Dermis microvascular lymphatic vessel endothelial cell (primary cell): Measurements from ENCODE around the gene RALGAPA1. TPM values are rescaled to one million over a fixed set of nuclear protein-coding genes. Genes with fewer than 3 reads are reported as not detected.
A peak's percentile ranks its signal among the peaks of the same experiment; 100 is the strongest.
"Not testable (repeated sequence)": the region's sequence is repeated elsewhere in the genome, so short reads cannot be mapped to it uniquely, and the experiment has no call there.

ENCODE experiments used
- DNase-seq, 2 donors: peaks; one replicate each; pipeline versions ENCODE4 v3.0.0 to v3.0.0-alpha.2; 2010; ENCODE audit warnings: low read depth in 2 of 2
- total RNA-seq: library from RNA; depleted of rRNA; stranded (reverse); fragments of >200 nt; gene quantifications from 2 replicates; pipeline ENCODE4 v1.2.1, GENCODE V29; 2014

The RALGAPA1 gene
- total RNA-seq, 1 donor from 2014 or later: 11.9 TPM

DNA sequence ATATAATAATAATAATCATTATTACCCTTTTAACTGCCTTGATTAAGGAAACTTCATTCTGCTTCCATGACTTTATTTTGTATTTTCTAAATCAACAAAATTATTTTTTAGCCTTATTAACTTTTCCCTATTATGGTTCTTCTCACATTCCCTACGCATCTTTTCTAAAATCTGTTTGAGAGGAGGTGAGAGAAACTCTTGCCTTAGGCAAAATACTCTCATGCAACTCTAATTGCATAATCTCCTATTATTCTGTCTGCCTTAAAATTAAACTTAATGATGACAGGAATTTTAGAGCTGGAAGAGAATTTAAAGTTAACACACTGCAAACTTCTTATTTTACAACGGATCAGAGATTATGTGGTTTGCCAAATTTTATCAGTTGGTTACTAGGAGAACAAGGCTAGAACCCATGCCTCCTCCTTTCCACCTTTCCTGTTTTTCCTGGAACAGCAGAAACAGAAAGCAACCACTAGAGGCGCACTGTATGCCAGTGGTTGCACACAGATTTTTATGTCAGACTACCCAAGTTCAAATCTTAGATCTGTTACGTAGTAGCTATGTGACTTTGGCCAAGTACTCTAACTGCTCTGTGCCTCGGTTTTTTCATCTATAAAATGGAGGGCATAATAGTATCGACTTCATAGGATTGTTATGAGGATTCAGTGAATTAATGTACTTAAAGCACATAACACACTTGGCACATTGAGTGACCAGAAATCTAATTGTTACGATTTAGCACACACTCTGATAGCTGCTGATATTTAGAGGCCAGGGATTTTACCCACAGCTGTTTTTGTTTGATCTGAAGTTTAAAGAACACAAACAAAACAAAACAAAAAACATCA lies 12.7 kb upstream of the RALGAPA1 start:
- peak in 1 of 2 donors; percentile 51 for DNase-seq

DNA sequence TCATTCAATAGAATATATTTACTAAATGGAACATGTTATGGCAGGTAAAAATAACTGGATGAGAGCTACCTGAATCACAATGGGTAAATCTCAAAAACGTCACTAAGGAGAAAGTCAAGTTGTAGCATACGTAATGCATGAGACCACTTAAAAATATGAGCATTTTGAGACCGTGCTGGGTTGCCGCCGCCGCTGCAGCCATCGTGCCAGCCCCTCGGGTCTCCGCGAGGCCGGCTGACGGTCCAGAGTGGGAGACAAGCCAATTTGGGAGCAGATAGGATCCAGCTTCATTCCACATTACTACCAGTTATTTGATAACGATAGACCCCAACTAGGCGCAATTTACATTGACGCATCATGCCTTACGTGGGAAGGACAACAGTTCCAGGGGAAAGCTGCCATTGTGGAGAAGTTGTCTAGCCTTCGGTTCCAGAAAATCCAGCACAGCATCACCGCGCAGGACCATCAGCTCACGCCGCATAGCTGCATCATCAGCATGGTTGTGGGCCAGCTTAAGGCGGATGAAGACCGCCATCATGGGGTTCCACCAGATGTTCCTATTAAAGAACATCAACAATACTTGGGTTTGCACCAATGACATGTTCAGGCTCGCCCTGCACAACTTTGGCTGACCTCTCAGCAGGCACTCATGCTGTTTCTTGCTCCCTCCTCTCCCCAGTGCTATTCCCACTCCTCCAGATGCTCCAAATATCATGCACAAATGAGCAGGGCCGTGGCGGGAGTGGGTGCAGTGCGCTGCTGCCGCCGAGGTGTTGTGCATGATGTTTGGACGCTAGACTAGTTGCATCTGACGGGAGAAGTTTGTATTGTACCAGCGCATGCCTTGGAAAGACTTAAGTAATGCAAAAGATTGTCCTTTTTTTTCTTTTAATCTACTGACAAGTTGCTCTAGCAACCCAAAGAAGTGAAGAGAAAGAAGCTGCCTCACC lies 10.8 kb upstream of the RALGAPA1 start:
- no peak for DNase-seq

DNA sequence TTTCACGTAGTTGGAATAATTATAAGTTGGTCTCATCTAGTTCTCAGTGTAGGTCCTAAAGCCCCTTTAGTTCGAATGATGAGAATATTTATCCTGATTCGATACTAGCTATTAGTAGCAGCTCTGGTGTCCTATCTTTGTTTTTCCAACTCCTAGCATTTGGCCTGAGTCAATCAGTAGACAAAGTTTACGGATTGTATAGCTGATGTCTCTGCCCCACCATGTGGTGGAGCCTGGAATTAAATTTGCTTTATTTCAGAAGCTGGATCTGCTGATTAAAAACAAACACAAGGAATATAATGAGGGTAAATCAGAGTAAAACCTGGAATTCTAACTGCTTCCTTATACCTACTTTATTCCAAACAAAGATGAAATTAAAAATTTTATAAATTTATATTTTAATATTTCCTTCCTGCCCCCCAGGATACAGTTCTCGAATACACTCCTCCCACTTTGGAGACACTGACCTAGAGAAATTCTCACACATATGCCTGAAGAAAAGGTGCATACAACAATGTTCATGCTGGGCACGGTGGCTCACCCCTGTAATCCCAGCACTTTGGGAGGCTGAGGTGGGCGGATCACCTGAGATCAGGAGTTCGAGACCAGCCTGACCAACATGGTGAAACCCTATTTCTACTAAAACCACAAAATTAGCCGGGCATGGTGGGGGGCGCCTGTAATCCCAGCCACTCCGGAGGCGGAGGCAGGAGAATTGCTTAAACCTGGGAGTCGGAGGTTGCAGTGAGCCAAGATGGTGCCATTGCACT lies 9.4 kb upstream of the RALGAPA1 start:
- peak; percentile 33 to 59 for DNase-seq

- DNase-seq: peak; percentile 30 to 65
Observed at GRCh38 chr14:35814371-35815005, 5.4 kb upstream of the RALGAPA1 start.

GRCh38 chr14:35810963-35811362 lies 1.9 kb upstream of the RALGAPA1 start:
- no peak for DNase-seq

DNA sequence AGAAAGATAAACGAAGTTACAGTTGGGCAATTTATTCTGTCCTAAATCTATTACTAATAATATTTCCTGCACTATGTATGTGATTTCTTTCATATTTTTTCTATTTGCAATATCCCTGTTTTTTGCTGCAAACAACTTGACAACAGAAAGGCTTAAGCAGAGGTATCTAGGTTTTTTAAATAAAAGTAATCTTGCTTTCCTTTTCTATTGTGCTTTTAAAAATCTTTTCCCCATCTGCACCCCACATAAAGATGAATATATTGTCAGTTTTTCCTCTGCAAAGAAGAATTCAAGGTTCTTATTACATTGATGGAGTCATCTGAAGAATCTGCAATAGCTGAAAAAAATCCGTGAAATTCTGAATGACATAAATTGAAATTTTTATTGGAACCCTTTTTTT lies 502 bp upstream of the RALGAPA1 start:
- DNase-seq: no peak

DNA sequence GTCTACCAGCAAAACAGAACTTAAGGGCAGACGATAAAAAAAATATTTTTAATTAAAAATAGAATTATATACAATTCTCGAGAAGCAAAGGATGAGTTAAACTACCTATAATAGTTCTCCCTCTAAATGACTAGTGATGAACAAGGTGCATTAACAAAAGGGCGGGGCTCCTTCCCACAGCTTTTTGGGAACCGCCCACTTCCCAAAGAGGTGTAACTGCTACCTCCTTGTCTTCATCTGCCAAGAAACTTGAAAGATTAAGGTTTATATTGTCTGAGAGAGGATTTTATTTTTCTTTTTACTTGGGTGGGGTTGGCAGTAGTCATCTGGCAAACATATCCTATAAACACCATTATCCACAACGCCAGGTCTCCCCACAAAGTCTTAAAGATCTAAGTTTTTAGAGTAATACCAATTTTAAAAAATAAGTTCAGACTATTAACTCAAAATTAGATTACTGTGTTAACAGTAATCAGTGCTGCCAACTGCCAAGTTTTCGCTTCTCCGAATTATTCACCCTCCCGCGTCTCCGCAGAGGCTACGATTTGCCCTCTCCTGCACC lies 938 bp downstream of the RALGAPA1 start:
- DNase-seq: peak in 1 of 2 donors; percentile 4

DNA sequence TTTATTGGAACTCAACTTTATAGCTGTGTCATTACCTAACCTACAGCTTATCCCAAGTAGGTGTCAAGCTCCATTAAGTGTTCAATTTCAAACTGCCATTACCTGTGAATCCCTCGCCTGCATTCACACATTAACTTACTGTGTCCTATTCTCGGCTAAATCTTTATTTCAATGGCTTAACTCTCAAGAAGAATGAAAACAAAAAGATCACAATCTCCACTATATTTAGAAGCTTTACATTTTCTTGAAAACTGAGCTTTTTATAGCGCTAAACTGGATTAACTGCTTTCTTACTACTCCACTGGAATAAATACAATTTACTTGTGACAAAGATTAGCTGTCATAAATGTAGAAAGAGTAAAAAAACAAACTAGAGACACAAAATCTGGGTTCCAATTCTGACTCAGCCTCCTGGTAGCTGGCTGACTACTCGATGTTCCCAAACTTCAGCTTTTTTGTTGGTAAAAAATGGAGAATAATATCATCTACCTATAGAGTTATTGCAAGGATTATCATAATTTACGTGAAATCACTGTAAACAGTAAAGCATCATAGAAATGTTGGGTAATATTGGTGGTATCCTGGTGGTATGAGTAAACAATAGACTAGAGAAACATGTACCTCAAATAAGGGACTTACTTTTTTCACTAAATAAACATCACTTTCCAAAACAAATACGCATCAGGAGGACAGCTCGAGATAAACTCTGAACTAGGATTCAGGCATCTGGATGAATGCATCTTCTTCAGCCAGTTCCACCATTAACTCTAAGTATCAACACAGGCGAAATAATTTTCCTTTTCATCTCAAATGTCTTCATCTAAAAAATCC lies 1.7 kb downstream of the RALGAPA1 start:
- DNase-seq: no peak

GRCh38 chr14:35806006-35806907 lies 2.8 kb downstream of the RALGAPA1 start:
- DNase-seq: no peak

DNA sequence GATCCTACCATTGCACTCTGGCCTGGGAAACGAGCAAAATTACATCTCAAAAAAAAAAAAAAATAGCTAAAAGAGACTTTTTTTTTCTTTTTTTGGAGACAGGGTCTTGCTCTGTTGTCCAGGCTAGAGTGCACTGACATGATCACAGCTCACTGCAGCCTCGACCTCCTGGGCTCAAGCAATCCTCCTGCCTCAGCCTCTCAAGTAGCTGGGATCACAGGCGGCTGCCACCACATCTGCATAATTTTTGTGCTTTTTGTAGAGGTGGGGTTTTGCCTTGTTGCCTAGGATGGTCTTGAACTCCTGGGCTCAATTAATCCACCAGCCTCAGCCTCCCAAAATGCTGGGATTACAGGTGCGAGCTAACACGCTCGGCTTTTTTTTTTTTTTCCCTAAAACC lies 11.3 kb downstream of the RALGAPA1 start:
- no peak for DNase-seq

DNA sequence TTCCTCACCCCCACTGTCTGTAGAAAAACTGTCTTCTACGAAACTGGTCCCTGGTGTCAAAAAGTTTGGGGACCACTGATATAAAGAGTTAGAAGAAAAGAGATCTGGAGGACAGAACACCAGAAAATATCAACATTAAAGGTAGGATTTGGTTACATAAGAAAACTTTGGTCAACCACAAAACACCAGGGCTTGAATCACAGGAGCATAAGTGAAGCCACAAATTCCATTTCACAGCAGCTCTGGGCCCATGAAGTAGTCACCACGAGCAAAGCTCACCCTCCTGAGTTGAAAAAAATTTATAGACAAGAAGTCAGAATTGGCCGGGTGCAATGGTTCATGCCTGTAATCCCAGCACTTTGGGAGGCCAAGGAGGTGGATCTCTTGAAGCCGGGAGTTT lies 19.4 kb downstream of the RALGAPA1 start:
- no peak for DNase-seq

- DNase-seq: no peak
Observed at GRCh38 chr14:35786856-35787255, 22.2 kb downstream of the RALGAPA1 start.

DNA sequence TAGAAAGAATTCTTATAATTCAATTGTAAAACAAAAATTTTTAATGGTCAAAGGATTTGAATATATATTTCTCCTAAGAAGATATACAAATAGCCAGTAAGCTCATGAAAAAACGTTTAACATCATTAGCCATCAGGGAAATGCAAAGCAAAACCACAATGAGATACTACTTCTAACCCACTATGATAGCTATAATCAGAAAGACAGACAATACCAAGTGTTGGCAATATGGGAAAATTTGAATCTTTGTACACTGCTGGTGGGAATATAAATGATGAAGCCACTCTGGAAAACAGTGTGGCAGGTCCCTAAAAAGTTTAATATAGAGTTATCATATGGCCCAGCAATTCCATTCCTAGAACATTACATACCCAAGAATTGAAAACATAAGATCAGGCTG lies 25.4 kb downstream of the RALGAPA1 start:
- no peak for DNase-seq

- DNase-seq: no peak
Observed at GRCh38 chr14:35779368-35779767, 29.7 kb downstream of the RALGAPA1 start.

DNA sequence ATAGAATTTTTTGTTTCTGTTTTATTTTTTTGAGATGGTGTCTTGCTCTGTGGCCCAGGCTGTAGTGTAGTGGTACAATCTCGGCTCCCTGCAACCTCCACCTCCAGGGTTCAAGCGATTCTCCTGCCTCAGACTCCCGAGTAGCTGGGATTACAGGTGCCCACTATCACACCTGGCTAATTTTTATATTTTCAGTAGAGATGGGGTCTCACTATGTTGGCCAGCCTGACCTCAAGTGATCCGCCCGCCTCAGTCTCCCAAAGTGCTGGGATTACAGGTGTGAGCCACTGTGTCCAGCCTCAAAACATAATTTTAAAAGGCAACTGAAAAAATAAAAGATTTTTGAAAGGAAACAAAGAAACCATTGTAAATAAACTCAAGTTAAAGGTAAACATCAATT lies 31.5 kb downstream of the RALGAPA1 start:
- not testable (repeated sequence) for DNase-seq

GRCh38 chr14:35776823-35777222 lies 32.3 kb downstream of the RALGAPA1 start:
- no peak for DNase-seq

DNA sequence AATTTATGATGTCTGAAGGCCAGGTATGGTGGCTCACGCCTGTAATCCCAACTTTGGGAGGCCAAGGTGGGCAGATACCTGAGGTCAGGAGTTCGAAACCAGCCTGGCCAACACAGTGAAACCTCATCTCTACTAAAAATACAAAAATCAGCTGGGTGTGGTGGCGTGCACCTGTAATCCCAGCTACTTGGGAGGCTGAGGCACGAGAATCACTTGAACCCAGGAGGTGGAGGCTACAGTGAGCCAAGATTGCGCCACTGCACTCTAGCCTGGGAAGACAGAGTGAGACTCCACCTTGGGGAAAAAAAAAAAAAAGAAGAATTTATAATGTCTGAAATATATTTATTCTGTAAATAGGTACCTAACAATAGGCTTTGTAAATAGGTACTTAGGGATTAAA lies 33.0 kb downstream of the RALGAPA1 start:
- DNase-seq: not testable (repeated sequence)

GRCh38 chr14:35766700-35767082 lies 42.4 kb downstream of the RALGAPA1 start:
- DNase-seq: no peak
